ENCODE measurements around the gene IKBKE. TPM values are rescaled to one million over a fixed set of nuclear protein-coding genes. Genes with fewer than 3 reads are reported as not detected.
"Not testable (repeated sequence)": the region's sequence is repeated elsewhere in the genome, so short reads cannot be mapped to it uniquely, and the experiment has no call there.

The IKBKE gene
- total RNA-seq, 1 donor from 2014 or later, result 23.3 TPM

GRCh38 chr1:206476058-206476457, 5.8 kb downstream of the IKBKE start:
- no peak for DNase-seq

DNA sequence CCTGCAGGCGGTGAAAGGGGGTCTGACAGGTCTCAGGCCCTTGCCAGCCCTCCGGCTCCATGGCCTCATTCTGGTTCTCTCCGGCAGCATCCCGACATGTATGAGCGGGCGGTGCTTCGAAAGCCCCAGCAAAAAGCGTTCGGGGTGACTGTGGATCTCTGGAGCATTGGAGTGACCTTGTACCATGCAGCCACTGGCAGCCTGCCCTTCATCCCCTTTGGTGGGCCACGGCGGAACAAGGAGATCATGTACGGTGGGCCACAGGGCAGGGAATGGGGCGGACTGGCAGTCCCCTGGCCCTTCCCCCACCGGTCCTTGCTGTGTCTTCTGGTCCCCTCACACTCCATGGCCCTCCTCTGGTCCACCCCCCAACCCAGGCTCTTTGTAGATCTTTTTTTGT, 6.3 kb downstream of the IKBKE start:
- DNase-seq, result no peak

DNA sequence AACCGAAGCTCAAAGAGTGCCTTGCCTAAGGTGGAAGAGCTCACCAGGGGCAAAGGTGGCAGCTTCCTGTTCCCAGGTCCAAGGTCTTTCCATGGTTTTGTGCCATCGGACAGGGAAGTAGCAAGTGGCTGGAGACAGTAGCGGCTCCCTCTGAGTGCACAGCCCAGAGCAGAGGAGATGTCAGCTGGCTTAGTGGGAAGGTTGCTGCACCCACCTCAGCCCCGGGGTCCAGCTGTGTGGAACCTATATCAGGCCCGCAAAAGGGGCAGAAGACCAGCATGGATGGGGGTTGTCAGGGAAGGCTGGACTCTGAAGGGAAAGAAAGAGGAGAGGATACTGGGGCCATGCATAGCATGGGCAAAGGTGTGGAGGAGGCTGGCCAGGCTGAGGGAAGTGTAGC, 6.8 kb downstream of the IKBKE start:
- DNase-seq, result no peak

GRCh38 chr1:206477581-206478380, 7.5 kb downstream of the IKBKE start:
- no peak for DNase-seq

GRCh38 chr1:206478746-206479145, 8.5 kb downstream of the IKBKE start:
- no peak for DNase-seq

DNA sequence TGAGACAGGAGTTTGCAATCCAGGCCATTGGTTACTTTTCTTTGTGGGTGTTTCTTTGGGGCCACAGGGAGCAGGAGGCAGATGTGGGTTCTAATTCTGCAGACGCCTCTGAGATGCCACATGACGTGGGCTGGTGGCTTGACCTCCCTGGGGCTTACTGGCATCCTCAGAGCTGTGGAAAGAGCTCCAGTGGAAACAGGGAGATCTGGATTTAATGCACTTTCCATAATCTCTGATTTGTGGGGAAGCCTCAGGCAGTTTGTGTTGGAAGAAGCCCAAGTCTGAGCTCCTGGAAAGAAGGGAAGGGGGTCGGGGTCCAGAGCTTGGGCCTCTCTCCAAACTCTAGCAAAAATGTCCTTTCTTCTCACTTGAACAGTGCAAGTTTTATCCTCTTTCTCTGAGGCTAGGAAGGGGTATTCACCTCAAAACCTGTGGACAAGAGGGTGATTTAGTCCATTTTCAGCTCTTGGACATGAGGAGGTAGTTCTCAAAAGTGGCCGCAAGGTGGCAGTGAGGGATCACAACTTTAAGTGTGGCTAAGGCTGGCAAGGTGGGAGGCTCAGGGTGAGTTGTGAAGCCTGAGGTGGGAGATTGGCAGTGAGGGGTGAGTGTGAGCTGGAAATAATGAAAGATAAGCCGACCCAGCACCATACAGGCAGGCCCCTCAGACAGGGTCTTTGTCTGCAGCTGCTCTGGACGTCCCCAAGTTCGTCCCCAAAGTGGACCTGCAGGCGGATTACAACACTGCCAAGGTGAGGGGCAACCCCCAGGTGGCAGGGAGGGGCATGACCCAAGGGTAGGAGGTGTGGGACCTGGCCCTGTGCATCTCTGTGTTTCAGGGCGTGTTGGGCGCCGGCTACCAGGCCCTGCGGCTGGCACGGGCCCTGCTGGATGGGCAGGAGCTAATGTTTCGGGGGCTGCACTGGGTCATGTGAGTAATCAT, 9.2 kb downstream of the IKBKE start:
- peak; percentile 90 for DNase-seq

DNA sequence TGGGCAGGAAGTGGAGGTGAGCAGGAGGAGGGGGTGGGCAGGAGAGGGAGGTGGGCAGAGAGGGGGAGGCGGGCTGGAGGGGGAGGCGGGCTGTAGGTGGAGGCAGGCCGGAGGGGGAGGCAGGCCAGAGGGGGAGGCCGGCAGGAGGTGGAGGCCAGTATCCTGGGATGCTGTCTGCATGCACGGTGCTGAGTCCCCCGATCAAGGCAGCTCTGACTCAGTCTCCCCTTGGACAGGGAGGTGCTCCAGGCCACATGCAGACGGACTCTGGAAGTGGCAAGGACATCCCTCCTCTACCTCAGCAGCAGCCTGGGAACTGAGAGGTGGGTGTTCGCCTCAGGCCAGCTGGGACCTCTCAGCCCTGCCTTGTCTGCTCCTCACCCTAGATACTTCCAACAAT, 9.9 kb downstream of the IKBKE start:
- no peak for DNase-seq

DNA sequence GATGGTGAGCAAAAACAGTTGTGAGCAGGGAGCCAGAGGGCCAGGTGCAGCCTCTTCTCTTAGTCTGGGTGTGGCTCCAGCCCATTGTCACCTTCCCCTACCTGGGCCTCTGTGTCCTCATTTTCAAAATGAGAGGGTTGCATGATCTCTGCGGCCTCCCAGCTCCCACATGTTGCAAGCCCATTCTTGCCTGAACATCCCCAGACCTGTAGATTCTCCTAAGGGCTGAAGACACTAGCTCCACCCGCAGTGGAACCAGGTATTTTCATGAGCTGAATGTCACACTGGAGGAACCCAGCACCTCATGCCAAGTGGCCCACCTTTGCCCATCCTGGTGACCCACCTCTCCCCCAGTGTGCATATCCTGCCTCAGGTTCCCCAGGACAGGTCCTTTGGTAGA, 12.3 kb downstream of the IKBKE start:
- DNase-seq, result no peak

GRCh38 chr1:206483864-206484263, 13.6 kb downstream of the IKBKE start:
- not testable (repeated sequence) for DNase-seq

DNA sequence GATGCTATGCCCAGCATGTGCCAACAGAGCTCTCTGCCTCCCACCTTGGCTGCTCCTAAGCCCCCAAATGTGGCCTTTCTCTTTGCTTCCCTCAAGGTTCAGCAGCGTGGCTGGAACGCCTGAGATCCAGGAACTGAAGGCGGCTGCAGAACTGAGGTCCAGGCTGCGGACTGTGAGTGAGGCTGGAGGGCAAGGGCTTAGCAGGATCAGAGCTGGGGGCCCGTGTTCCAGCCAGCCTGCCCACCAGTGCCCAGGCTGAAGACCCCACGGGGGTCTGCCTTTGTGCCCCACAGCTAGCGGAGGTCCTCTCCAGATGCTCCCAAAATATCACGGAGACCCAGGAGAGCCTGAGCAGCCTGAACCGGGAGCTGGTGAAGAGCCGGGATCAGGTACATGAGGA, 14.6 kb downstream of the IKBKE start:
- DNase-seq, result no peak

- peak; percentile 36 for DNase-seq
Observed at GRCh38 chr1:206486995-206487788, 16.9 kb downstream of the IKBKE start.

DNA sequence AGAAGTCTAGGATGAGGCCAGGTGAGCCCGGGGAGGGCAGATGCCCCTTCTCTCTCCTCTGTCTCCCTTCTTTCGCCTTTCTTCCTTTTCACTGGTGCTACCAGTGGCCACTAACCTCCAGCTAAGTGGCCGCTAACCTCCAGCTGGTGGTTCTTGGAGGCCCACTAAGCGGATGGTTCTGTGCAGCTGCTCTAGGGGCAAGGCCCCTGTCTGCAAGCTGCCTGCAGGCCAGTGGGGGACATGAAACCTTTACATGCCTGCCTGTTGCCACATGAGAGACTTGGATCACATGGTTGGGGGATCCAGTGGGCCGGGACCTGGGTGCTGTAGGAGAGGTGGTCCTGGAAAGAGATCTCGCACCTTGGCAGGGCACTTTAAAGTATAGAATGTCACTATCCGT, 17.7 kb downstream of the IKBKE start:
- no peak for DNase-seq

- DNase-seq, result no peak
Observed at GRCh38 chr1:206488466-206488865, 18.2 kb downstream of the IKBKE start.

- DNase-seq, result peak; percentile 81
Observed at GRCh38 chr1:206489980-206490770, 19.9 kb downstream of the IKBKE start.

- DNase-seq, result no peak
Observed at GRCh38 chr1:206490771-206491405, 20.6 kb downstream of the IKBKE start.

GRCh38 chr1:206491616-206492015, 21.3 kb downstream of the IKBKE start:
- no peak for DNase-seq

- DNase-seq, result no peak
Observed at GRCh38 chr1:206492589-206492988, 22.3 kb downstream of the IKBKE start.

- DNase-seq, result no peak
Observed at GRCh38 chr1:206493279-206493678, 23.0 kb downstream of the IKBKE start.

DNA sequence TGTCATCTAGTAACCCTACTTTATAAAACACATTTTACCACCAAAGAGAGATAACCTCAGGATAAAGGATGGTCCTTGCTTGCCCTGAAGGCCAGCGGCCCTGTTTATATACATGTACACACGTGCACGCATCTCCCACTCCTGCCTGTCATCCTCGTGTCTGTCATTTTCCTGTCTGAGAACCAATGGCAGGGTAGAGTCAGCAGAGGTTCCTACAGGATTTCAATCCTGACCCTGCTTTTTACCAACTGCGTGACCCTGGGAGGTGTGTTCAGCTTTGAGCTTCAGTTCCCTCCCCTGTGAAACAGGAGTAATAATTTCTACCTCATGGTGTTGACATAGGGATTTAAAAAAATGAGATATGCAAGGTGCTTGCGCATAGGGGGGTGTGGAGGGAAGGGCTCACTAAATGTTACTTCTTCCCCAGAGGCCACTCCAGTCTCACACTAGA, 24.8 kb downstream of the IKBKE start:
- DNase-seq, result no peak

DNA sequence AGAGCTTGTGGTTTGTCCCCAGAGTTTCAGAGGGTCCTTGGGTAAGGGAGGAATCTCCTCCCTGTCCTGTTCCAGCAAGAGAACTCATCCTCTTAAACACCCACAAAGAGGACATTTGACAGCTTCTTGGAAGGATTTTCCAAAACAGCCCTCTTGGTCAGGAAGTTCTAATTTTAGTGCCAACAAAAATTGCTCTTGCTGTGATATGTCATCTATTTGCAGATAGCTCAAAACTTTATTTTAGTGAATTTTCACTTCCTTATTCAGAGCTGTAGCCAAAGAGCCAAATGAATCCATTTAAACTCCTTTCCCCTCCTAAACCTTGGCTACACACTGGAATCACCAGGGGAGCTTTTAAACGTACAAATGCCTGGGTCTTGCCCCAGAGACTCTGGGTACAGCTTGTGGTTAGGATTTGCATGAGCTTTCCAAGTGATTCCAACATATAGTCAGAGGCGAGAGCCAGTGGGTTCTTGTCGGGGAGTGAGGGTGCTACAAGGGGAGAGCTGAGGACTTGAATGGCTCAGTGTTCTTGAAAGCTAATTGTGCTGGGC, 25.3 kb downstream of the IKBKE start:
- no peak for DNase-seq

Measured in dermis blood vessel endothelial cell (primary cell).